ENCODE data around the gene DCC.

The DCC gene

GRCh38 chr18:52427521-52428175 is 87.7 kb downstream of the DCC start:
- no peak for TF ChIP-seq CTCF (IDR thresholded peaks at IDR 0.05; ENCODE audit: insufficient read depth, low read depth, low read length, missing control alignments)
- no peak overlapping the region for H3K4me3 ChIP-seq (ENCODE audit: low read length)
- DNase-seq (ENCODE audit: low read depth): no peak

- no peak overlapping the region for H3K4me3 ChIP-seq (ENCODE audit: low read length)
- no peak for TF ChIP-seq CTCF (IDR thresholded peaks at IDR 0.05; ENCODE audit: insufficient read depth, low read depth, low read length, missing control alignments)
- no peak for DNase-seq (ENCODE audit: low read depth)
These were observed 91.7 kb downstream of the DCC start for GRCh38 chr18:52431683-52432082.

GRCh38 chr18:52433797-52434196 is 93.8 kb downstream of the DCC start:
- no peak overlapping the region for H3K4me3 ChIP-seq (ENCODE audit: low read length)
- TF ChIP-seq CTCF (IDR thresholded peaks at IDR 0.05; ENCODE audit: insufficient read depth, low read depth, low read length, missing control alignments): no peak
- DNase-seq (ENCODE audit: low read depth): no peak

- no peak overlapping the region for H3K4me3 ChIP-seq (ENCODE audit: low read length)
- TF ChIP-seq CTCF (IDR thresholded peaks at IDR 0.05; ENCODE audit: insufficient read depth, low read depth, low read length, missing control alignments): no peak
- no peak for DNase-seq (ENCODE audit: low read depth)
These were observed 95.3 kb downstream of the DCC start for GRCh38 chr18:52435301-52435700.

GRCh38 chr18:52437161-52437560 is 97.2 kb downstream of the DCC start:
- H3K4me3 ChIP-seq (ENCODE audit: low read length): no peak overlapping the region
- TF ChIP-seq CTCF (IDR thresholded peaks at IDR 0.05; ENCODE audit: insufficient read depth, low read depth, low read length, missing control alignments): no peak
- no peak for DNase-seq (ENCODE audit: low read depth)

- DNase-seq (ENCODE audit: low read depth): no peak
- no peak overlapping the region for H3K4me3 ChIP-seq (ENCODE audit: low read length)
- TF ChIP-seq CTCF (IDR thresholded peaks at IDR 0.05; ENCODE audit: insufficient read depth, low read depth, low read length, missing control alignments): no peak
These were observed 99.5 kb downstream of the DCC start for GRCh38 chr18:52439457-52439856.

- TF ChIP-seq CTCF (IDR thresholded peaks at IDR 0.05; ENCODE audit: insufficient read depth, low read depth, low read length, missing control alignments): no peak
- H3K4me3 ChIP-seq (ENCODE audit: low read length): no peak overlapping the region
- DNase-seq (ENCODE audit: low read depth): no peak
These were observed 101.8 kb downstream of the DCC start for GRCh38 chr18:52441794-52442193.
